NCI-H146 (cell line): Measurements from ENCODE around the gene DPP4.
A peak's percentile ranks its signal among the peaks of the same experiment; 100 is the strongest.
"Not testable (repeated sequence)": the region's sequence is repeated elsewhere in the genome, so short reads cannot be mapped to it uniquely, and the experiment has no call there.

Source experiments
- DNase-seq: peaks from one replicate; lab custom pipeline; 2025; lab: John Stamatoyannopoulos, UW

Gene DPP4

DNA sequence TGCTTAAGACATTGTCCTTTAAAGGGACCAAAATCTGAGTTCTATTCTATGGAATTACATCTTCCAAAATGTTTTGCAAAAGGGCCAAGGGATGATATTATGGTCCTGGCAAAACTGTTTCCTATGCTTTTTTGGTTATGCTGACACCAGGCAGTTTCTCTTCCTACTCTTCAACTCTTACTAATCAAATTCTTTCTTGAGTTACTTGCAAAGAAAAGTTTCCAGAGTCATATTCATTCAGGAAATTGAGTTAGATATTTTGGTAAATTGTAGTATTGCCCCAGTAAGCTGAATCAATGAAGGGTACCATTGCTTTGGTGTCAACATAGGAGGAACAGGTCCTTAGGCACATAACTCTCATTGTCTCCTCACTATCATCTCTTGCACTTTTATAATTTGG is 118.8 kb downstream of the DPP4 start:
- DNase-seq = no peak

DNA sequence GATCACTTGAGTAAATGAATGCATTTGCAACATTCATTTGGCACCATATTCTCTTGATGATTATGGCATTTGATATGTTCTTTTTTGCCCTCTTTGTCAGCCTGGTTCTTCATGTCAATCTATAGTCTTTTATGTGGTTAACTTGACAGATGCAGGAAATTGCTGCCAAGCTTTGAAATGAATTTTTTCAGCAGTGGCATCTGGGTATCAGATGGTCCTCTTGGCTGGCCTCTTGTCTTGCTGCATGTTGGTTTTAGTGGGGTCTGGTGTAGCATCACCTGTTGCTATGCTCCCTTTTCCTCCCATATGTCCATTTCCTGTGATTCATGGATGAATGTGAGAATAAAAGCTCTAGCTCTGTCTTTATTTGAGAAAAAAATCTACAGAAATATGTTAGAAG is 119.9 kb downstream of the DPP4 start:
- DNase-seq = no peak

GRCh38 chr2:161953367-161953766 is 120.6 kb downstream of the DPP4 start:
- DNase-seq = not testable (repeated sequence)

- no peak for DNase-seq
Measured at GRCh38 chr2:161952783-161953191, 121.2 kb downstream of the DPP4 start.

- no peak for DNase-seq
Measured at GRCh38 chr2:161947836-161948235, 126.2 kb downstream of the DPP4 start.

DNA sequence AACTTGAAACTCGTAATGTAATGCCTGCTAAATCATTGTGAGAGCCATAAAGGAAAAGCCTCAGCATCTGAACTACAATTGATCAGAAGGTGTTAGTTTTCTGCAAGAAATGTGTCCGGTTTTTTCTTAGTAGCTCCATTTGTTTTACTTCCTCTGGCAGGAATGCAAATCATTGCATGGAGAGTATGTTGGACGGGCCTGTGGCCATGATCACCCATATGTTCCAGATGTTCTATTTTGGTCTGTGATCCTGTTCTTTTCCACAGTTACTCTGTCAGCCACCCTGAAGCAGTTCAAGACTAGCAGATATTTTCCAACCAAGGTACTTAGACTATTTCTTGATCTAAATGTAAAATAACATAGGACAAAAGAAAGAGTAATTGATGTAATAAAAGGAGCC is 126.6 kb downstream of the DPP4 start:
- DNase-seq = no peak

GRCh38 chr2:161946489-161947107 is 127.4 kb downstream of the DPP4 start:
- DNase-seq = peak; percentile 43

DNA sequence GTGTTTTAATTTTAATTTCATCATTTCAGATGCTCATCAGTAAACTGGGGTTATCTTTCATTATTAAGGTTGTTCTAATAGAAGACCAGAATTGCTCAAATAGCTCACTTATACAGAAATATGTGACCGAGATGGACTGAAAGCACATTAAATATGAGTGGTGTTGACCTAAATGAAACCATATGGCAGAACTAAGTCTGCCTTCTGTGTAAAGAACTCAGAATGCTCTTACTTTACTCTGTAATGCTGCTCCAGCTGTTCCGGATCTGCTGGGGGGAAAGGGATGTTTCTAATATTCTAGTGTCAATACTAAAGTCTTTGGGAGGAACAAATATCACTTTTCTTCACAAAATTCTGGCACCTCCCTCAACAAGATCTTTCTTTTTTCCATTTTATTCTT is 131.0 kb downstream of the DPP4 start:
- DNase-seq = no peak
